GM12865 (cell line): ENCODE measurements around the gene GUCY1A2.

Experiments
- DNase-seq: peaks from one replicate; pipeline ENCODE4 v3.0.0; 2010; ENCODE audit warnings: low read depth
- H3K4me3 ChIP-seq: 2 replicates; pipeline ENCODE4 v1.5.1; 2011; ENCODE audit warnings: mild to moderate bottlenecking, low read depth, low read length, control low read depth
- TF ChIP-seq, protein P1 (sequence below): IDR thresholded peaks from 2 replicates; pipeline ENCODE4 v1.5.1; 2011; ENCODE audit warnings: low read length, control low read depth, low read depth, inconsistent platforms; ENCODE audit not compliant: insufficient read depth; ENCODE audit errors: missing control alignments

Gene GUCY1A2

DNA sequence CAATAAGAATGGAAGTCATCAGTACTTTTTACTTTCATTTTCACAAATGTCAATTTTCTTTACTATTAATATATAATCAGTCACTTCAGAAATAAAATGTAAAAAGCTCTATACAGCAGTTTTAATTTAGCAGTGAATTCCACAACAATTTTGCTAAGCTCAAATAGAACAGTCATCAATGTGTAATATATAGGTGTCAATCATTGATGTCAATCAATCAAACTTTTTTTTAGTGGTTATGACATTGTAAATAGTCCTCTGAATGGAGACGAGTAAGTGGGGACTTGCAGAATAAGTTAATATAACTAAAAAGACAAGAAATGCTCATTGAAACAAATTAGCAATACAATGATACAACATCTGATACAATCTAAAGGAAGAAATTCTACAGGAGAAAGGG lies 327.4 kb downstream of the GUCY1A2 start:
- TF ChIP-seq, protein P1, sequence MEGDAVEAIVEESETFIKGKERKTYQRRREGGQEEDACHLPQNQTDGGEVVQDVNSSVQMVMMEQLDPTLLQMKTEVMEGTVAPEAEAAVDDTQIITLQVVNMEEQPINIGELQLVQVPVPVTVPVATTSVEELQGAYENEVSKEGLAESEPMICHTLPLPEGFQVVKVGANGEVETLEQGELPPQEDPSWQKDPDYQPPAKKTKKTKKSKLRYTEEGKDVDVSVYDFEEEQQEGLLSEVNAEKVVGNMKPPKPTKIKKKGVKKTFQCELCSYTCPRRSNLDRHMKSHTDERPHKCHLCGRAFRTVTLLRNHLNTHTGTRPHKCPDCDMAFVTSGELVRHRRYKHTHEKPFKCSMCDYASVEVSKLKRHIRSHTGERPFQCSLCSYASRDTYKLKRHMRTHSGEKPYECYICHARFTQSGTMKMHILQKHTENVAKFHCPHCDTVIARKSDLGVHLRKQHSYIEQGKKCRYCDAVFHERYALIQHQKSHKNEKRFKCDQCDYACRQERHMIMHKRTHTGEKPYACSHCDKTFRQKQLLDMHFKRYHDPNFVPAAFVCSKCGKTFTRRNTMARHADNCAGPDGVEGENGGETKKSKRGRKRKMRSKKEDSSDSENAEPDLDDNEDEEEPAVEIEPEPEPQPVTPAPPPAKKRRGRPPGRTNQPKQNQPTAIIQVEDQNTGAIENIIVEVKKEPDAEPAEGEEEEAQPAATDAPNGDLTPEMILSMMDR: no peak
- H3K4me3 ChIP-seq: no peak overlapping the region
- no peak for DNase-seq

DNA sequence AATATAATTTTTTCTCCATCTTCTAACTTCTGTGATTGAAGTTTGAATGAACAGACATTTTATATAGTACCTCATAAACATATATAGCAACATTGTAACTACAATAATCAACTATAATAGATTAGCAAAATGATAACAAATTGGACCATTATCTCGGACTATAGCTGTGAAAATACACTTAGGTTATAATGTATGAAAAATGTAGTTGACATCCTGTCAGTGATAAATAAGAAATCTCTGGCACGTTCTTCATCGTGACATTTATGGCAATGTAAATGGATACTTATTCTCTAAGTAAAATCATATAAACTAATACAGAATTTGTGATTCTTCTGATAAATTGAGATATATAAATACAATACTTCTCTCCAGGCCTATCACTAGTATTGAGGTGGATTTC lies 333.3 kb downstream of the GUCY1A2 start:
- DNase-seq: no peak
- TF ChIP-seq, protein P1: no peak
- no peak overlapping the region for H3K4me3 ChIP-seq

DNA sequence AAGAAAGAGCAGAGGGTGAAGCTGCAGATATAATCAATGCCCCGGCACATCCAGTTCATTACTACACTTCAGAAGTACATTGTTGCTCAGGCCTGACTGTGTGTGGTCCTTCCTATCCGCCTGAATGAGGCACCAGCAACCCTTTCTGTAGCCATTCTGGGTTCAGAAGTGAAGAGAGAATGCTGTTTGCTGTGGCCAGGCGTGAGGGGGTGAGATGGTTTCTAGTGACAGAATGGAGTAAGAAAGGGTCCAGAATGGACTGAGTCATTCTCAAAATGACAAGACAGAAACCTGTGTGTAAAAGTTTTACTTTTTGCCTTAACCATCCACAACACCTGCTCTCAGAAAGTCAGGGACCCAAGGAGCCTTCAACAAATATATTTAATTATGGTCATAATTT lies 334.8 kb downstream of the GUCY1A2 start:
- no peak overlapping the region for H3K4me3 ChIP-seq
- TF ChIP-seq, protein P1: no peak
- peak; percentile 9 for DNase-seq

DNA sequence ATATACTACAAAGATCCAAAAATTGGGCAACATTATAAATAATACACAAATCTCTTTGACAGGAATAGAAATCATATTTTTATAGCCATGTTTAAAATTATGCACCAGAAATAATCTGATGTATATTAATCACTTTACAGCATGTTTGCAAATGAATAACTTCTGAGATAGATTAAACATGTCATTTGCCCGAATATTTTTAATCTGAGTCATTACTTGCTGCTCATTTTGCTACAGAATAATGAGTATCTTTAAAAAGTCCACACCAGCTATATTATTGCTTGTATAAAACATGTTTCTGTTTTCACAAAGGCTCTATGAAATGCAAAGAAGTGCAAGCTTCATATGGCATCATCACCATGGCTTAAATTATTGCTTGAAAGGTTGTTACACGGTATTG lies 336.8 kb downstream of the GUCY1A2 start:
- DNase-seq: no peak
- TF ChIP-seq, protein P1: no peak
- H3K4me3 ChIP-seq: no peak overlapping the region

DNA sequence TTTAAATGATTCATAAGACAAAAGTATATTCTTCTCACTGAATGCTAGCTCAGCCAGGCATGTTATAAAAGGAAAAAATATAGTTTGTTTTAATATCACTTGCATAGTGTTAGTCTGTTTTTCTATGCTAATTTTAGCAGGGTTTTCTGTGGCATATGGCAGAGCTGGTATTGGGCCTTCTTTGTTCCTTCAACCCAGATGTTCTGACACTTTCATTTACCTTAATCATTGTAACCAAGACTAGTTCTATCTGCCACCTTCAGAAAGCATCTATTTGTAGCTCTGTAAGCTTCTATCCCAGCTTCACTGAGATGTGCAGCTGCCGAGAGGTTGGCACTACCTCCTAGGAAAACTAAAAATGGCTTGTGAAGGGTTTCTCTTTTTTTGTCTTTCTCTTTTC lies 338.7 kb downstream of the GUCY1A2 start:
- no peak overlapping the region for H3K4me3 ChIP-seq
- TF ChIP-seq, protein P1: no peak

DNA sequence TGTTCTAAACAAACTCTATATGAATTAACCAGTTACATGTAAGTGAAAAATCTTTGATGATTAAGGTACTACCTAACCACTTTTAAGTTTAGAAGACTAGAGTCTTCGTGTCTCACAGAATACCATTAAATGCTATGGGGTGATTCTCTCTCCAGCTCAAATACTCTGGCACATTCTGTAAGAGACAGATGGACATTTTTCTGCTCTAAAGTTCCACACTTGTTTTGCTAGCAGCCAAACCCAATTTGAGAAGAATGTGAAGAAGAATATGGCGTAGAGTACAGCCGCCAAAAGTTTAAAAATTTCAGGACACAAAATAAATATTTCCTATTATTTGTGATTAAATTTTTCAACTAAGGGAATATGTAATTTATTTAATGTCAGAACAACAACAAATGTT lies 339.1 kb downstream of the GUCY1A2 start:
- TF ChIP-seq, protein P1: no peak
- no peak for DNase-seq
- H3K4me3 ChIP-seq: no peak overlapping the region

More for the DNA sequence above, 338.7 kb downstream of the GUCY1A2 start:
- no peak for DNase-seq

DNA sequence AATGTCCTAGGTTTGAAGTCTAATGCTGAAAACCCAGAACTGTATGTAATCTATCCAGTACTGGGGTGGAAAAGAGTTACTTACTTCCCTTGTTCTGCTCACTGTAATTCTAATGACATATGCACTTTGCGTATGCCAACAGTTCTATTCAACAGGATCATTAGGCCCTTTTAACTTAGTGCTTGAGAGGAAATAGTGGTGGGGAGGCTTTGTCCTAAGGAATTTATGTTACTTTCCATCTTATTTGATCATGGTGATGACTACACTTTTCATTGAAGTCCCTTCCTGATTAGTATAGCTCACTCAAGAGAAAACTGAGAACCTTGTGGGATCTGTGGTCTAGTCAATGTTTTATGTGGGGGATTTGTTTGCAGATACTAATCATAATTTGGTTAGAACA lies 348.2 kb downstream of the GUCY1A2 start:
- no peak overlapping the region for H3K4me3 ChIP-seq
- TF ChIP-seq, protein P1: no peak
- DNase-seq: no peak
